Posterior vena cava (tissue), 2 donors: ENCODE data around the gene UBP1. TPM values are rescaled to one million over a fixed set of nuclear protein-coding genes. Genes with fewer than 3 reads are reported as not detected.
"Not testable (repeated sequence)": the region's sequence is repeated elsewhere in the genome, so short reads cannot be mapped to it uniquely, and the experiment has no call there.

ENCODE experiments used
- DNase-seq: peaks from one replicate; pipeline ENCODE4 v3.0.0-alpha.2; 2020; ENCODE audit warnings: low spot score
- intact Hi-C, 2 donors: fragments of 100-400 bp; cut with DNase I; formaldehyde crosslinking; loops; one replicate each; pipeline versions ENCODE4 v1.14.1 to v1.14.2; 2022 to 2023
- total RNA-seq, 2 donors: library from RNA; stranded (reverse); fragmentation: NEBNext Ultra II Directional; extraction: Animal tissue kit (Norgen Biotek cat#: 25700); gene quantifications; one replicate each; pipeline ENCODE4 v1.2.1, GENCODE V29; 2021
- donor health status: DM: yes; HTN: yes; CAD: no.
- donor health status: DM: yes; HTN: yes; CAD: no.

Gene UBP1
- total RNA-seq, 2 donors from 2014 or later = 57.5 to 66.5 TPM

GRCh38 chr3:33438881-33439545, 1.2 kb downstream of the UBP1 start:
- no peak for DNase-seq
- intact Hi-C loops = no loop called here

- intact Hi-C loops = no loop called here
- no peak for DNase-seq
These were observed 1.9 kb downstream of the UBP1 start for GRCh38 chr3:33438284-33438668.

- intact Hi-C loops = no loop called here
- no peak for DNase-seq
These were observed 2.5 kb downstream of the UBP1 start for GRCh38 chr3:33437556-33438283.

- intact Hi-C loops = no loop called here
- no peak for DNase-seq
These were observed 6.4 kb downstream of the UBP1 start for GRCh38 chr3:33433843-33434242.

GRCh38 chr3:33430571-33430970, 9.6 kb downstream of the UBP1 start:
- no peak for DNase-seq
- intact Hi-C loops = no loop called here

- no peak for DNase-seq
- intact Hi-C loops = no loop called here
These were observed 10.1 kb downstream of the UBP1 start for GRCh38 chr3:33430061-33430460.

- DNase-seq, intact Hi-C loops: not testable (repeated sequence)
These were observed 10.9 kb downstream of the UBP1 start for GRCh38 chr3:33429306-33429705.

- intact Hi-C loops = no loop called here
- DNase-seq = no peak
These were observed 11.5 kb downstream of the UBP1 start for GRCh38 chr3:33428734-33429133.

- no peak for DNase-seq
- intact Hi-C loops = no loop called here
These were observed 13.4 kb downstream of the UBP1 start for GRCh38 chr3:33426630-33427317.

GRCh38 chr3:33426068-33426467, 14.1 kb downstream of the UBP1 start:
- intact Hi-C loops = no loop called here
- no peak for DNase-seq

GRCh38 chr3:33425453-33425852, 14.8 kb downstream of the UBP1 start:
- DNase-seq = no peak
- intact Hi-C loops = no loop called here

- intact Hi-C loops = no loop called here
- no peak for DNase-seq
These were observed 15.4 kb downstream of the UBP1 start for GRCh38 chr3:33424606-33425452.

GRCh38 chr3:33420966-33421365, 19.2 kb downstream of the UBP1 start:
- intact Hi-C loops = no loop called here
- no peak for DNase-seq

GRCh38 chr3:33419948-33420347, 20.3 kb downstream of the UBP1 start:
- intact Hi-C loops = no loop called here
- no peak for DNase-seq

GRCh38 chr3:33417066-33417673, 23.0 kb downstream of the UBP1 start:
- intact Hi-C loops = no loop called here
- no peak for DNase-seq

GRCh38 chr3:33410816-33411215, 29.4 kb downstream of the UBP1 start:
- DNase-seq, intact Hi-C loops: not testable (repeated sequence)

- no peak for DNase-seq
- intact Hi-C loops = no loop called here
These were observed 36.4 kb downstream of the UBP1 start for GRCh38 chr3:33403756-33404155.

GRCh38 chr3:33402936-33403335, 37.3 kb downstream of the UBP1 start:
- DNase-seq = no peak
- intact Hi-C loops = no loop called here

- no peak for DNase-seq
- intact Hi-C loops = no loop called here
These were observed 38.4 kb downstream of the UBP1 start for GRCh38 chr3:33401781-33402180.
